Endothelial cell of umbilical vein (primary cell): ENCODE measurements around the gene PML. TPM values are rescaled to one million over a fixed set of nuclear protein-coding genes. Genes with fewer than 3 reads are reported as not detected.
A peak's percentile ranks its signal among the peaks of the same experiment; 100 is the strongest.

ENCODE experiments used
- BruUV-seq: library from RNA; stranded (reverse); fragments of 400-500 nt; replicated peaks from 2 replicates; lab custom pipeline; 2021; lab: Mats Ljungman, UMichigan
- CTCF ChIA-PET: fragments of 300-600, 350-600 bp; sonication (Branson Sonifier 250); formaldehyde crosslinking; loops from one replicate; lab custom pipeline; 2021; ENCODE audit warnings: antibody characterized with exemption, inconsistent platforms; lab: Charles Lee
- POLR2A ChIA-PET: fragments of 300-600, 350-600 bp; sonication (Branson Sonifier 250); formaldehyde crosslinking; loops from one replicate; lab custom pipeline; 2021; ENCODE audit warnings: antibody characterized with exemption, inconsistent platforms; lab: Charles Lee
- DNase-seq: peaks from one replicate; pipeline ENCODE4 v3.0.0-alpha.2; 2011; ENCODE audit warnings: low read depth, low spot score
- FAIRE-seq: peaks from 2 replicates; lab custom pipeline; 2011; peaks lifted over from hg19 to GRCh38; lab: Jason Lieb, UNC
- H2AFZ ChIP-seq: 2 replicates; pipeline ENCODE4 v1.6.0; 2012; ENCODE audit warnings: low read depth, low read length, control low read depth, inconsistent platforms
- H3K27ac ChIP-seq: 2 replicates; pipeline ENCODE4 v1.5.1; 2011; ENCODE audit warnings: low read depth, mild to moderate bottlenecking, control low read depth, low read length, moderate library complexity; ENCODE audit not compliant: insufficient read depth
- H3K27me3 ChIP-seq, 2 experiments: 2 replicates each; pipeline versions ENCODE4 v1.6.0 to v1.6.1; 2011; ENCODE audit warnings: low read length in 2 of 2, mixed read lengths in 1 of 2; ENCODE audit not compliant: control insufficient read depth in 2 of 2, insufficient read depth in 2 of 2
- H3K36me3 ChIP-seq, 2 experiments: 2 replicates in 1 of 2; 3 replicates in 1 of 2; pipeline ENCODE4 v1.5.1; 2011; ENCODE audit warnings: low read length in 2 of 2, mild to moderate bottlenecking in 1 of 2, moderate library complexity in 1 of 2; ENCODE audit not compliant: control insufficient read depth in 2 of 2, insufficient read depth in 2 of 2; ENCODE audit errors: extremely low read depth in 1 of 2
- H3K4me1 ChIP-seq: 3 replicates; pipeline ENCODE4 v1.5.1; 2011; ENCODE audit warnings: mild to moderate bottlenecking, low read length; ENCODE audit not compliant: control insufficient read depth, insufficient read depth; ENCODE audit errors: extremely low read depth
- H3K4me2 ChIP-seq: 2 replicates; pipeline ENCODE4 v1.6.1; 2011; ENCODE audit warnings: low read length, control low read depth, mixed read lengths; ENCODE audit not compliant: insufficient read depth
- H3K4me3 ChIP-seq, 3 experiments: fragments of 200-600 bp in 1 of 3; sonication (generic), shearing (Covaris generic) in 1 of 3; replicated peaks in 1 of 3; 2 replicates each; pipeline ENCODE4 v1.5.1; 2011 to 2016; ENCODE audit warnings: control low read depth in 3 of 3, low read length in 3 of 3, mild to moderate bottlenecking in 2 of 3, inconsistent platforms in 1 of 3, low read depth in 1 of 3, moderate library complexity in 1 of 3; ENCODE audit not compliant: insufficient read depth in 1 of 3
- H3K79me2 ChIP-seq: 2 replicates; pipeline ENCODE4 v1.6.0; 2012; ENCODE audit warnings: low read length, inconsistent platforms; ENCODE audit not compliant: control insufficient read depth, insufficient read depth
- H3K9ac ChIP-seq: replicated peaks from 2 replicates; pipeline ENCODE3; 2011; ENCODE audit warnings: low read length, control low read depth; ENCODE audit not compliant: insufficient read depth; ENCODE audit errors: extremely low read depth
- H3K9me1 ChIP-seq: replicated peaks from 3 replicates; pipeline ENCODE4 v1.6.0; 2011; ENCODE audit warnings: mild to moderate bottlenecking, low read length; ENCODE audit not compliant: control insufficient read depth, insufficient read depth; ENCODE audit errors: extremely low read depth
- H3K9me3 ChIP-seq: replicated peaks from 2 replicates; pipeline ENCODE4 v1.5.1; 2012; ENCODE audit warnings: low read length, inconsistent platforms; ENCODE audit not compliant: control insufficient read depth, insufficient read depth
- H4K20me1 ChIP-seq: replicated peaks from 2 replicates; pipeline ENCODE3; 2011; ENCODE audit warnings: mild to moderate bottlenecking, low read length; ENCODE audit not compliant: control insufficient read depth, insufficient read depth; ENCODE audit errors: extremely low read depth
- EZH2 ChIP-seq: IDR thresholded peaks from 2 replicates; pipeline ENCODE4 v1.6.1; 2012; ENCODE audit warnings: borderline replicate concordance, low read depth, mild to moderate bottlenecking, moderate library complexity, low read length, inconsistent platforms; ENCODE audit not compliant: severe bottlenecking
- FOS ChIP-seq: IDR thresholded peaks from 2 replicates; pipeline ENCODE4 v1.6.1; 2011; ENCODE audit warnings: mild to moderate bottlenecking, low read length, moderate library complexity, borderline replicate concordance; ENCODE audit not compliant: insufficient read depth
- GATA2 ChIP-seq: IDR thresholded peaks from 2 replicates; pipeline ENCODE4 v1.7.0; 2011; ENCODE audit warnings: low read depth, mild to moderate bottlenecking, moderate library complexity, mixed read lengths, low read length; ENCODE audit not compliant: insufficient read length, insufficient read depth
- JUN ChIP-seq: IDR thresholded peaks from 2 replicates; pipeline ENCODE4 v1.6.1; 2011; ENCODE audit warnings: borderline replicate concordance, low read depth; ENCODE audit not compliant: insufficient read length, insufficient read depth
- MYC ChIP-seq: IDR thresholded peaks from one replicate; pipeline ENCODE4 v1.6.1; 2011; ENCODE audit warnings: mild to moderate bottlenecking, low read depth, low read length
- POLR2A ChIP-seq: IDR thresholded peaks from 2 replicates; pipeline ENCODE4 v1.6.1; 2012; ENCODE audit warnings: low read depth, mild to moderate bottlenecking, control low read depth, low read length
- POLR2AphosphoS5 ChIP-seq: IDR thresholded peaks from 2 replicates; pipeline ENCODE4 v1.6.1; 2012; ENCODE audit warnings: low read depth, mild to moderate bottlenecking, control low read depth, low read length, moderate library complexity; ENCODE audit not compliant: insufficient read depth
- dilution Hi-C: fragments of 300-500 bp; cut with MboI; formaldehyde crosslinking; loops from one replicate; pipeline ENCODE4 v1.15.0; 2019; ENCODE audit warnings: low sequenced_read_pairs; ENCODE audit not compliant: extremely low pct_ligation_motif_present
- intact Hi-C: fragments of 100-400 bp; cut with micrococcal nuclease; formaldehyde crosslinking; loops from one replicate; pipeline ENCODE4 v1.10.0; 2022
- polyA plus RNA-seq, 4 experiments: library from polyadenylated mRNA; depleted of rRNA in 3 of 4; stranded (reverse) in 3 of 4; unstranded in 1 of 4; fragments of >200 nt; gene quantifications; 2 replicates each; pipeline versions ENCODE4 v1.2.1 to v1.2.3, GENCODE V29; 2011 to 2012; ENCODE audit warnings: missing spikeins in 1 of 4
- total RNA-seq: library from RNA; stranded (reverse); gene quantifications from 2 replicates; pipeline ENCODE4 v1.2.3, GENCODE V29; 2021
- TF ChIP-seq, protein P1 (sequence below): IDR thresholded peaks from 2 replicates; pipeline ENCODE4 v1.6.1; 2011; ENCODE audit not compliant: insufficient read depth, insufficient read length
- TF ChIP-seq, protein P2 (sequence below), 2 donors: IDR thresholded peaks; 1 replicate in 1 of 2; 2 replicates in 1 of 2; pipeline ENCODE4 v1.5.1; 2011; ENCODE audit warnings: low read length in 2 of 2, mild to moderate bottlenecking in 2 of 2, moderate library complexity in 2 of 2, control low read depth in 1 of 2, inconsistent platforms in 1 of 2, low read depth in 1 of 2; ENCODE audit not compliant: insufficient read depth in 1 of 2; ENCODE audit errors: extremely low read depth in 1 of 2

Gene PML
- total and polyA plus RNA-seq, 2 donors (not counting 3 experiments of a cell fraction or from before 2014, with no cell fraction given), result 30.4 to 79.6 TPM

DNA sequence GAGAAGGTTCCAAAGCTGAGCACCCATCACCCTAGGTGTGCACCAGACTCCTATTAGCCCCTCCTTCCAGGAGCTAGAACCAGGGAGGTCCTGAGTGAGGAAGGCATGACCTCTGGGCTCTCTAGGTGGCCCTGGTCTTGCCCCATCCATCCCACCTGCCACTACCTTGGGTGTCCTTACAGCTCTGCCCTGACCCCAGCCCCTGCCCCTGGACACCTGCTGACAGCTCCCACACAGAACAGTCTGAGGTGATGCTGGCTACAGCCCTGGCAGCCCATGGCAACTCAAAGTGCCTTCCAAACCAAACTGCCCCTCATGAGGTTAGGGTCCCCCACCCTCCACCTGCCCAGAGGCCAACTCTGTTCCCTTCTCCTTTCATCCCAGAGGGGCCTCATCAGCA, 50.7 kb downstream of the PML start:
- H3K27ac ChIP-seq, result no peak overlapping the region
- H3K9me3 ChIP-seq, result no peaks in the 10 kb centered on the region
- ChIA-PET CTCF (interaction anchor here (1.2 to 15.1 kb wide), 5 partner anchors 8 to 76 kb away, joined by 3 to 651 read pairs (median 10); no protein-coding TSS in a partner anchor), POLR2A (no interaction called here)
- no peak overlapping the region for H3K4me3 ChIP-seq
- H3K9ac ChIP-seq, result no peak overlapping the region
- dilution Hi-C loops (no loop called here), intact Hi-C loops (no loop called here)
- peaks cover 4% of the 10 kb centered on the region for H3K4me1 ChIP-seq
- BruUV-seq, result TSS peak; percentile 18
- peaks cover 0 to 3% of the 10 kb centered on the region in 2 experiments for H3K27me3 ChIP-seq
- DNase-seq (no peak), FAIRE-seq (no peak)
- no peaks in the 10 kb centered on the region for H3K9me1 ChIP-seq
- H3K36me3 ChIP-seq, result no peaks in the 10 kb centered on the region
- no peaks in the 10 kb centered on the region for H3K79me2 ChIP-seq
- TF ChIP-seq EZH2 (no peak), POLR2AphosphoS5 (no peak), FOS (no peak), GATA2 (no peak), POLR2A (no peak), JUN (no peak), MYC (no peak)
- TF ChIP-seq, protein P1, sequence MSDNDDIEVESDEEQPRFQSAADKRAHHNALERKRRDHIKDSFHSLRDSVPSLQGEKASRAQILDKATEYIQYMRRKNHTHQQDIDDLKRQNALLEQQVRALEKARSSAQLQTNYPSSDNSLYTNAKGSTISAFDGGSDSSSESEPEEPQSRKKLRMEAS, result no peak
- TF ChIP-seq, protein P2, sequence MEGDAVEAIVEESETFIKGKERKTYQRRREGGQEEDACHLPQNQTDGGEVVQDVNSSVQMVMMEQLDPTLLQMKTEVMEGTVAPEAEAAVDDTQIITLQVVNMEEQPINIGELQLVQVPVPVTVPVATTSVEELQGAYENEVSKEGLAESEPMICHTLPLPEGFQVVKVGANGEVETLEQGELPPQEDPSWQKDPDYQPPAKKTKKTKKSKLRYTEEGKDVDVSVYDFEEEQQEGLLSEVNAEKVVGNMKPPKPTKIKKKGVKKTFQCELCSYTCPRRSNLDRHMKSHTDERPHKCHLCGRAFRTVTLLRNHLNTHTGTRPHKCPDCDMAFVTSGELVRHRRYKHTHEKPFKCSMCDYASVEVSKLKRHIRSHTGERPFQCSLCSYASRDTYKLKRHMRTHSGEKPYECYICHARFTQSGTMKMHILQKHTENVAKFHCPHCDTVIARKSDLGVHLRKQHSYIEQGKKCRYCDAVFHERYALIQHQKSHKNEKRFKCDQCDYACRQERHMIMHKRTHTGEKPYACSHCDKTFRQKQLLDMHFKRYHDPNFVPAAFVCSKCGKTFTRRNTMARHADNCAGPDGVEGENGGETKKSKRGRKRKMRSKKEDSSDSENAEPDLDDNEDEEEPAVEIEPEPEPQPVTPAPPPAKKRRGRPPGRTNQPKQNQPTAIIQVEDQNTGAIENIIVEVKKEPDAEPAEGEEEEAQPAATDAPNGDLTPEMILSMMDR (IDR thresholded peaks at IDR 0.05; ENCODE audit: extremely low read depth in 1 of 2, insufficient read depth in 1 of 2, low read depth in 1 of 2, low read length in 2 of 2), result no peak
- no peak overlapping the region for H3K4me2 ChIP-seq
- no peaks in the 10 kb centered on the region for H4K20me1 ChIP-seq
- no peak overlapping the region for H2AFZ ChIP-seq
